ENCODE data around the gene MYH14. TPM values are rescaled to one million over a fixed set of nuclear protein-coding genes. Genes with fewer than 3 reads are reported as not detected.
A peak's percentile ranks its signal among the peaks of the same experiment; 100 is the strongest.

The MYH14 gene
- total and polyA plus RNA-seq, 10 of the 15 experiments (the other 5 are each of a cell fraction or from before 2014, with no cell fraction given) = 0.06 to 0.69 (median 0.15) TPM; not detected in 4

- no peak for TF ChIP-seq MEF2A (IDR thresholded peaks at IDR 0.05; ENCODE audit: insufficient read depth, low read depth, low read length)
- no peak for TF ChIP-seq MXI1 (IDR thresholded peaks at IDR 0.05; ENCODE audit: low read depth, low read length)
- TF ChIP-seq HDGF (IDR thresholded peaks at IDR 0.05) = no peak
- no peak for TF ChIP-seq ZNF24 (IDR thresholded peaks at IDR 0.05)
- TF ChIP-seq ZNF207 (IDR thresholded peaks at IDR 0.05; ENCODE audit: borderline replicate concordance) = no peak; the same call in 1 of the 2 replicates
- no peak for TF ChIP-seq GABPA (IDR thresholded peaks at IDR 0.05; ENCODE audit: low read depth)
- peak; percentile 83 for TF ChIP-seq TCF3 (IDR thresholded peaks at IDR 0.05; ENCODE audit: borderline replicate concordance, insufficient read depth, low read depth, low read length)
- TF ChIP-seq RFX5 (IDR thresholded peaks at IDR 0.05; ENCODE audit: low read depth, low read length) = no peak
- TF ChIP-seq POLR2A (IDR thresholded peaks at IDR 0.05; ENCODE audit: low read depth, low read length) = peak; percentile 86
- TF ChIP-seq SPI1 (IDR thresholded peaks at IDR 0.05; ENCODE audit: borderline replicate concordance, insufficient read depth, low read depth, low read length) = peak; percentile 59; the same call in 1 of the 2 replicates
- peak; percentile 13 for TF ChIP-seq RELA (IDR thresholded peaks at IDR 0.05; ENCODE audit: borderline replicate concordance, partially characterized antibody)
- no peak for TF ChIP-seq ASH2L (IDR thresholded peaks at IDR 0.05; ENCODE audit: borderline replicate concordance, low read depth)
- TF ChIP-seq, protein P1, sequence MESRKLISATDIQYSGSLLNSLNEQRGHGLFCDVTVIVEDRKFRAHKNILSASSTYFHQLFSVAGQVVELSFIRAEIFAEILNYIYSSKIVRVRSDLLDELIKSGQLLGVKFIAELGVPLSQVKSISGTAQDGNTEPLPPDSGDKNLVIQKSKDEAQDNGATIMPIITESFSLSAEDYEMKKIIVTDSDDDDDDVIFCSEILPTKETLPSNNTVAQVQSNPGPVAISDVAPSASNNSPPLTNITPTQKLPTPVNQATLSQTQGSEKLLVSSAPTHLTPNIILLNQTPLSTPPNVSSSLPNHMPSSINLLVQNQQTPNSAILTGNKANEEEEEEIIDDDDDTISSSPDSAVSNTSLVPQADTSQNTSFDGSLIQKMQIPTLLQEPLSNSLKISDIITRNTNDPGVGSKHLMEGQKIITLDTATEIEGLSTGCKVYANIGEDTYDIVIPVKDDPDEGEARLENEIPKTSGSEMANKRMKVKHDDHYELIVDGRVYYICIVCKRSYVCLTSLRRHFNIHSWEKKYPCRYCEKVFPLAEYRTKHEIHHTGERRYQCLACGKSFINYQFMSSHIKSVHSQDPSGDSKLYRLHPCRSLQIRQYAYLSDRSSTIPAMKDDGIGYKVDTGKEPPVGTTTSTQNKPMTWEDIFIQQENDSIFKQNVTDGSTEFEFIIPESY (IDR thresholded peaks at IDR 0.05) = no peak
- TF ChIP-seq ZNF384 (IDR thresholded peaks at IDR 0.05; ENCODE audit: borderline replicate concordance, low read depth, low read length) = no peak
- peak; percentile 40; the same call in 1 of the 2 replicates for TF ChIP-seq LARP7 (IDR thresholded peaks at IDR 0.05)
- TF ChIP-seq RBBP5 (conservative IDR thresholded peaks at IDR 0.05) = no peak
- TF ChIP-seq YBX1 (IDR thresholded peaks at IDR 0.05) = no peak
- TF ChIP-seq SIX5 (IDR thresholded peaks at IDR 0.05; ENCODE audit: low read depth, low read length, severe bottlenecking) = peak; percentile 94
- TF ChIP-seq SP1 (IDR thresholded peaks at IDR 0.05; ENCODE audit: low read depth, low read length) = peak; percentile 76
- TF ChIP-seq DPF2 (IDR thresholded peaks at IDR 0.05) = peak; percentile 49
- TF ChIP-seq, protein P2, sequence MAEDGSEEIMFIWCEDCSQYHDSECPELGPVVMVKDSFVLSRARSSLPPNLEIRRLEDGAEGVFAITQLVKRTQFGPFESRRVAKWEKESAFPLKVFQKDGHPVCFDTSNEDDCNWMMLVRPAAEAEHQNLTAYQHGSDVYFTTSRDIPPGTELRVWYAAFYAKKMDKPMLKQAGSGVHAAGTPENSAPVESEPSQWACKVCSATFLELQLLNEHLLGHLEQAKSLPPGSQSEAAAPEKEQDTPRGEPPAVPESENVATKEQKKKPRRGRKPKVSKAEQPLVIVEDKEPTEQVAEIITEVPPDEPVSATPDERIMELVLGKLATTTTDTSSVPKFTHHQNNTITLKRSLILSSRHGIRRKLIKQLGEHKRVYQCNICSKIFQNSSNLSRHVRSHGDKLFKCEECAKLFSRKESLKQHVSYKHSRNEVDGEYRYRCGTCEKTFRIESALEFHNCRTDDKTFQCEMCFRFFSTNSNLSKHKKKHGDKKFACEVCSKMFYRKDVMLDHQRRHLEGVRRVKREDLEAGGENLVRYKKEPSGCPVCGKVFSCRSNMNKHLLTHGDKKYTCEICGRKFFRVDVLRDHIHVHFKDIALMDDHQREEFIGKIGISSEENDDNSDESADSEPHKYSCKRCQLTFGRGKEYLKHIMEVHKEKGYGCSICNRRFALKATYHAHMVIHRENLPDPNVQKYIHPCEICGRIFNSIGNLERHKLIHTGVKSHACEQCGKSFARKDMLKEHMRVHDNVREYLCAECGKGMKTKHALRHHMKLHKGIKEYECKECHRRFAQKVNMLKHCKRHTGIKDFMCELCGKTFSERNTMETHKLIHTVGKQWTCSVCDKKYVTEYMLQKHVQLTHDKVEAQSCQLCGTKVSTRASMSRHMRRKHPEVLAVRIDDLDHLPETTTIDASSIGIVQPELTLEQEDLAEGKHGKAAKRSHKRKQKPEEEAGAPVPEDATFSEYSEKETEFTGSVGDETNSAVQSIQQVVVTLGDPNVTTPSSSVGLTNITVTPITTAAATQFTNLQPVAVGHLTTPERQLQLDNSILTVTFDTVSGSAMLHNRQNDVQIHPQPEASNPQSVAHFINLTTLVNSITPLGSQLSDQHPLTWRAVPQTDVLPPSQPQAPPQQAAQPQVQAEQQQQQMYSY (CRISPR knock-in tag; IDR thresholded peaks at IDR 0.05) = no peak
- TF ChIP-seq TBL1XR1 (IDR thresholded peaks at IDR 0.05; ENCODE audit: low read depth, low read length) = no peak
- TF ChIP-seq E2F4 (IDR thresholded peaks at IDR 0.05; ENCODE audit: low read depth, low read length) = no peak
- TF ChIP-seq, protein P3, sequence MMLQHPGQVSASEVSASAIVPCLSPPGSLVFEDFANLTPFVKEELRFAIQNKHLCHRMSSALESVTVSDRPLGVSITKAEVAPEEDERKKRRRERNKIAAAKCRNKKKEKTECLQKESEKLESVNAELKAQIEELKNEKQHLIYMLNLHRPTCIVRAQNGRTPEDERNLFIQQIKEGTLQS (IDR thresholded peaks at IDR 0.05; ENCODE audit: borderline replicate concordance, extremely low read depth, low read depth, low read length) = no peak
- peak; percentile 74 to 99 for TF ChIP-seq EGR1 (IDR thresholded peaks at IDR 0.05; ENCODE audit: borderline replicate concordance in 1 of 2, low read depth in 2 of 2, low read length in 2 of 2)
- TF ChIP-seq ZNF622 (IDR thresholded peaks at IDR 0.05) = no peak
- TF ChIP-seq FOXM1 (IDR thresholded peaks at IDR 0.05; ENCODE audit: low read depth, low read length) = no peak
These were observed 129.9 kb downstream of the MYH14 start (continued) for GRCh38 chr19:50333235-50333736.

All from GM12878 (cell line).